ENCODE results near the gene PKD2. TPM values are rescaled to one million over a fixed set of nuclear protein-coding genes. Genes with fewer than 3 reads are reported as not detected.

PKD2 gene
- total RNA-seq, 1 experiment from 2014 or later, result 38.4 TPM

DNA sequence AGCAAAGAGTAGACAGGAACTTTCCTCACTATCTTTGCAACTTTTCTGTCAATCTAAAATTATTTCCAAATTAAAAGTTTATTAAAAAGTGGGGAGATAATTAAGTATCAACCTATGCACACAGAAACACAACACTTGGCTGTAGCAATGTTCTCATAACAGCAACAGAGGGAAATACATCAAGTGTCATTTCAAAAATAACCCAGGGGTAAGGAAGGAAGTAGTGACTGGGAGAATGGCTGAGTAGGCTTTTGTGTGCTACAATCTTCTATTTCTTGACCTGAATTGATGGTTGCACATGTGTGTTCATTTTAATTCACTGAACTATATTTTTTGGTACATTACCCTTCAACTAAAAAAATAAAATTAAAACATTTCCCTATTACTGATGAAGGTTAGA is 83.5 kb downstream of the PKD2 start:
- Histone ChIP-seq H3K4ac (ENCODE audit: low read depth, low read length) (no peak overlapping the region), H2BK5ac (ENCODE audit: insufficient read length, low read length) (no peak overlapping the region), H2BK12ac (ENCODE audit: insufficient read length, low read depth, low read length) (no peak overlapping the region), H3K23ac (ENCODE audit: insufficient read length, low read depth, low read length) (no peak overlapping the region), H3K27ac (ENCODE audit: insufficient read length, low read depth, low read length) (no peak overlapping the region), H2AFZ (ENCODE audit: low read length) (no peak overlapping the region), H4K91ac (ENCODE audit: insufficient read length, low read depth, low read length) (no peak overlapping the region), H3K9ac (ENCODE audit: extremely low read depth, insufficient read length, low read length) (no peak overlapping the region), H3T11ph (ENCODE audit: low read length) (no peak overlapping the region), H3K18ac (ENCODE audit: insufficient read length, low read depth, low read length) (no peak overlapping the region), H3K4me1 (ENCODE audit: insufficient read depth, low read length) (no peaks in the 10 kb centered on the region), H3K14ac (ENCODE audit: insufficient read depth, low read length) (no peak overlapping the region), H3K27me3 (ENCODE audit: insufficient read depth, low read length) (no peaks in the 10 kb centered on the region), H3K9me3 (ENCODE audit: control insufficient read depth, low read depth, low read length) (no peaks in the 10 kb centered on the region), H4K5ac (ENCODE audit: insufficient read length, low read depth, low read length) (no peak overlapping the region), H2BK20ac (ENCODE audit: low read depth, low read length, poor library complexity, severe bottlenecking) (no peak overlapping the region), H3K56ac (ENCODE audit: insufficient read length, low read depth, low read length) (no peak overlapping the region), H2AK5ac (ENCODE audit: insufficient read length, low read length) (no peak overlapping the region), H2BK120ac (ENCODE audit: low read depth, low read length, poor library complexity, severe bottlenecking) (no peak overlapping the region), H4K20me1 (ENCODE audit: control insufficient read depth, insufficient read depth, insufficient read length) (no peaks in the 10 kb centered on the region), H4K8ac (replicated peaks; ENCODE audit: insufficient read length, low read depth, low read length) (no peak overlapping the region), H2BK15ac (ENCODE audit: low read depth, low read length) (no peak overlapping the region), H3K79me1 (ENCODE audit: insufficient read depth, low read depth, low read length, poor library complexity, severe bottlenecking) (no peaks in the 10 kb centered on the region), H3K79me2 (ENCODE audit: insufficient read depth, low read length) (no peaks in the 10 kb centered on the region), H3K4me2 (ENCODE audit: insufficient read depth, insufficient read length, low read length) (no peak overlapping the region), H3K23me2 (ENCODE audit: insufficient read length, low read depth, low read length, poor library complexity, severe bottlenecking) (no peaks in the 10 kb centered on the region)
- DNase-seq, result no peak
- TF ChIP-seq, protein P1, sequence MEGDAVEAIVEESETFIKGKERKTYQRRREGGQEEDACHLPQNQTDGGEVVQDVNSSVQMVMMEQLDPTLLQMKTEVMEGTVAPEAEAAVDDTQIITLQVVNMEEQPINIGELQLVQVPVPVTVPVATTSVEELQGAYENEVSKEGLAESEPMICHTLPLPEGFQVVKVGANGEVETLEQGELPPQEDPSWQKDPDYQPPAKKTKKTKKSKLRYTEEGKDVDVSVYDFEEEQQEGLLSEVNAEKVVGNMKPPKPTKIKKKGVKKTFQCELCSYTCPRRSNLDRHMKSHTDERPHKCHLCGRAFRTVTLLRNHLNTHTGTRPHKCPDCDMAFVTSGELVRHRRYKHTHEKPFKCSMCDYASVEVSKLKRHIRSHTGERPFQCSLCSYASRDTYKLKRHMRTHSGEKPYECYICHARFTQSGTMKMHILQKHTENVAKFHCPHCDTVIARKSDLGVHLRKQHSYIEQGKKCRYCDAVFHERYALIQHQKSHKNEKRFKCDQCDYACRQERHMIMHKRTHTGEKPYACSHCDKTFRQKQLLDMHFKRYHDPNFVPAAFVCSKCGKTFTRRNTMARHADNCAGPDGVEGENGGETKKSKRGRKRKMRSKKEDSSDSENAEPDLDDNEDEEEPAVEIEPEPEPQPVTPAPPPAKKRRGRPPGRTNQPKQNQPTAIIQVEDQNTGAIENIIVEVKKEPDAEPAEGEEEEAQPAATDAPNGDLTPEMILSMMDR (conservative IDR thresholded peaks at IDR 0.05), result no peak
- H3K27me3 Mint-ChIP-seq (ENCODE audit: low read depth), result no peaks in the 10 kb centered on the region
- H3K36me3 Mint-ChIP-seq (ENCODE audit: insufficient read depth in 1 of 3, low read depth in 3 of 3), result no peaks in the 10 kb centered on the region
- no peak overlapping the region for H3K27ac Mint-ChIP-seq
- no peak overlapping the region for H3K4me3 Mint-ChIP-seq
- peaks cover 4 to 7% of the 10 kb centered on the region in 2 experiments for H3K4me1 Mint-ChIP-seq
- no peaks in the 10 kb centered on the region for H3K9me3 Mint-ChIP-seq
